ENCODE data around the gene TKFC.
A peak's percentile ranks its signal among the peaks of the same experiment; 100 is the strongest.

TKFC gene

GRCh38 chr11:61293867-61294716 is 38.9 kb upstream of the TKFC start:
- in situ Hi-C loops (cut with MboI; ENCODE audit: low sequenced_read_pairs, unreplicated experiment) = no loop called here
- peak; percentile 80 for DNase-seq (ENCODE audit: low spot score)
- TF ChIP-seq CTCF (IDR thresholded peaks at IDR 0.05; ENCODE audit: borderline replicate concordance, control extremely low read depth, extremely low read depth, insufficient read depth, missing control alignments) = no peak

- peak; percentile 95 for DNase-seq (ENCODE audit: low spot score)
- in situ Hi-C loops (cut with MboI; ENCODE audit: low sequenced_read_pairs, unreplicated experiment) = no loop called here
- TF ChIP-seq CTCF (IDR thresholded peaks at IDR 0.05; ENCODE audit: borderline replicate concordance, control extremely low read depth, extremely low read depth, insufficient read depth, missing control alignments) = peak; percentile 63
These were observed 38.1 kb upstream of the TKFC start, which contains the start of gene VWCE for GRCh38 chr11:61294717-61295595. TSS of gene VWCE (minus strand) at chr11:61295316. CDS start at chr11:61295037, 279 bp downstream.

DNA sequence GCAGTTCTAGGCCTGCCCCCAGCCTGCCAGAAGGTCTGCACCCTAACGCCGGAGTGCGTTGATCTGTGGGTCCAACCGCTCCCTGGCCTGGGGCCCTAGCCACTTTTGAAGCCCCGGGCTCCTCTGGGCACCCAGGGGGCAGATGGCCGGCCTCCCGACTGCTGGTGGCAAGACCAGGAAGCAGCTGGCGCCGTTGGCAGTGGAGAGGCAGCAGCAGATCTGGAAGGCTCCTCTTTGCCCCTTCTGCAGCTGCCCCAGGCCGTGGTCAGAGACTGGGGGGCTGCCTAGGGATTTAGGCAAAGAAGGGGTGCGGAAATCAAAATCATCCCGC is 37.5 kb upstream of the TKFC start:
- peak; percentile 24 for DNase-seq (ENCODE audit: low spot score)
- in situ Hi-C loops (cut with MboI; ENCODE audit: low sequenced_read_pairs, unreplicated experiment) = no loop called here

DNA sequence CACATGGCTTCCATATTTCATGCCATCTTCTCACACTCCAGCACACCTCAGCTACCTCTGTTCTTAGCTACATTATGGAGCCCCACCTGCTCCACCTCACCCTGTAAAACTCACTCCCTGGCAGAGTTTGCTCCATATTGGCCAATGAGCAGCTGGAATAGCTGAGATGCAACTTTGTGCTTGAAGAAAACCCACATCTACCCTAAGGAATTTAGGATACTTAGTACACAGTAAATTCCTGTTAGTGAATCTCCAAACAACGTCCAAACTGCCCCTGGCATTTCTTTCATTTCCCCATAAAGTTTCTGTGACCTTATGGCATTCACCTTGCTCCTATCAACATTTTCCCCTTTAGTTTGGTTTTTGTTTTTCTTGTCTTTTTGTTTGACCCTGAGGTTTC is 35.7 kb upstream of the TKFC start:
- in situ Hi-C loops (cut with MboI; ENCODE audit: low sequenced_read_pairs, unreplicated experiment) = no loop called here
- DNase-seq (ENCODE audit: low spot score) = no peak
- TF ChIP-seq CTCF (IDR thresholded peaks at IDR 0.05; ENCODE audit: borderline replicate concordance, control extremely low read depth, extremely low read depth, insufficient read depth, missing control alignments) = no peak

More for the DNA sequence above, 37.5 kb upstream of the TKFC start:
- TF ChIP-seq CTCF (IDR thresholded peaks at IDR 0.05; ENCODE audit: borderline replicate concordance, control extremely low read depth, extremely low read depth, insufficient read depth, missing control alignments) = no peak

GRCh38 chr11:61297746-61298145 is 35.3 kb upstream of the TKFC start:
- TF ChIP-seq CTCF (IDR thresholded peaks at IDR 0.05; ENCODE audit: borderline replicate concordance, control extremely low read depth, extremely low read depth, insufficient read depth, missing control alignments) = no peak
- in situ Hi-C loops (cut with MboI; ENCODE audit: low sequenced_read_pairs, unreplicated experiment) = no loop called here
- DNase-seq (ENCODE audit: low spot score) = no peak

DNA sequence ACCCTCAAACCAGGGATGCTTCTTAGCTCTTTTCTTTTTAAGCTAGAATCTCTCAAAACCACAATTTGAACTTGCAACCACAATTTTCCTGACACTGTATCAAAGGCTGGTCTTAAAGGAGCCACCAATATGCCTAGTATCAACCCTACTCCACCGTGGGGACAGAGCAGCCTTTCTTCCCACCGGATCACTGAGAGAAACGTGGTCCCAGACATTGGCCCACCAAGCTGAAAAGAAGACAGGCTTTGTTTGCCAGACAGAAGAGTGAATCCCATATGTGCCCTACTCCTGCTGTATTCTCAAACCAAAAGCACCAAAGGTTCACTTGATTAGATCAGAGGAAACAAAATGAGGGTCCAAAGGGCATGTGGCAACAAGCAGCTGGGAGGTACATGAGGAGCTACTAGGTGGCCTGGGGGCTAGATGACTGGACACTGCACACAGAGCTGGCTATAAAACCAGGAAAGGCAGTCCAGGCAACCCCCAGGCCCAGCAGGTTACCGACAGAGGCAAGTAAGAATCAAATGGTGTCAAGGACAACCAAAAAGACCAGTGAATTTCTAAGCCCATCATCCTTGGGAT is 34.3 kb upstream of the TKFC start:
- in situ Hi-C loops (cut with MboI; ENCODE audit: low sequenced_read_pairs, unreplicated experiment) = no loop called here
- no peak for TF ChIP-seq CTCF (IDR thresholded peaks at IDR 0.05; ENCODE audit: borderline replicate concordance, control extremely low read depth, extremely low read depth, insufficient read depth, missing control alignments)
- no peak for DNase-seq (ENCODE audit: low spot score)
